Type B pancreatic cell (in vitro differentiated cells): ENCODE results near the gene MLKL. TPM values are rescaled to one million over a fixed set of nuclear protein-coding genes. Genes with fewer than 3 reads are reported as not detected.

Experiments
- DNase-seq: peaks from one replicate; pipeline ENCODE4 v3.0.0; 2021; ENCODE audit warnings: mixed read lengths; ENCODE audit not compliant: unreplicated experiment; ENCODE audit errors: extremely low spot score
- H3K27ac Mint-ChIP-seq: 2 replicates; pipeline ENCODE4 v1.8.0; 2021; ENCODE audit warnings: mild to moderate bottlenecking, mixed read lengths
- H3K27me3 Mint-ChIP-seq: 2 replicates; pipeline ENCODE4 v1.8.0; 2021; ENCODE audit warnings: mixed read lengths
- H3K36me3 Mint-ChIP-seq: 2 replicates; pipeline ENCODE4 v1.8.0; 2021; ENCODE audit warnings: mixed read lengths
- H3K4me1 Mint-ChIP-seq: one replicate; pipeline ENCODE4 v1.8.0; 2021; ENCODE audit warnings: mixed read lengths; ENCODE audit not compliant: unreplicated experiment
- H3K4me3 Mint-ChIP-seq: 2 replicates; pipeline ENCODE4 v1.8.0; 2021; ENCODE audit warnings: mild to moderate bottlenecking, mixed read lengths
- H3K9me3 Mint-ChIP-seq: 2 replicates; pipeline ENCODE4 v1.8.0; 2021; ENCODE audit warnings: mixed read lengths
- total RNA-seq: library from RNA; stranded (reverse); gene quantifications from 2 replicates; pipeline ENCODE4 v1.2.1, GENCODE V29; 2021; ENCODE audit warnings: low replicate concordance
- TF ChIP-seq, protein P1 (sequence below): fragments of 200-600 bp; sonication (generic); conservative IDR thresholded peaks from 2 replicates; pipeline ENCODE4 v1.5.0; 2021; ENCODE audit warnings: antibody characterized with exemption, mild to moderate bottlenecking

MLKL gene
- total RNA-seq, 1 donor from 2014 or later, result 0.58 TPM

GRCh38 chr16:74652249-74652648 lies 48.4 kb downstream of the MLKL start:
- H3K9me3 Mint-ChIP-seq, result no peaks in the 10 kb centered on the region
- no peaks in the 10 kb centered on the region for H3K27me3 Mint-ChIP-seq
- DNase-seq, result no peak
- TF ChIP-seq, protein P1, sequence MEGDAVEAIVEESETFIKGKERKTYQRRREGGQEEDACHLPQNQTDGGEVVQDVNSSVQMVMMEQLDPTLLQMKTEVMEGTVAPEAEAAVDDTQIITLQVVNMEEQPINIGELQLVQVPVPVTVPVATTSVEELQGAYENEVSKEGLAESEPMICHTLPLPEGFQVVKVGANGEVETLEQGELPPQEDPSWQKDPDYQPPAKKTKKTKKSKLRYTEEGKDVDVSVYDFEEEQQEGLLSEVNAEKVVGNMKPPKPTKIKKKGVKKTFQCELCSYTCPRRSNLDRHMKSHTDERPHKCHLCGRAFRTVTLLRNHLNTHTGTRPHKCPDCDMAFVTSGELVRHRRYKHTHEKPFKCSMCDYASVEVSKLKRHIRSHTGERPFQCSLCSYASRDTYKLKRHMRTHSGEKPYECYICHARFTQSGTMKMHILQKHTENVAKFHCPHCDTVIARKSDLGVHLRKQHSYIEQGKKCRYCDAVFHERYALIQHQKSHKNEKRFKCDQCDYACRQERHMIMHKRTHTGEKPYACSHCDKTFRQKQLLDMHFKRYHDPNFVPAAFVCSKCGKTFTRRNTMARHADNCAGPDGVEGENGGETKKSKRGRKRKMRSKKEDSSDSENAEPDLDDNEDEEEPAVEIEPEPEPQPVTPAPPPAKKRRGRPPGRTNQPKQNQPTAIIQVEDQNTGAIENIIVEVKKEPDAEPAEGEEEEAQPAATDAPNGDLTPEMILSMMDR, result no peak
- H3K36me3 Mint-ChIP-seq, result peaks cover 9% of the 10 kb centered on the region
- H3K4me1 Mint-ChIP-seq, result no peaks in the 10 kb centered on the region
- H3K27ac Mint-ChIP-seq, result no peak overlapping the region
- no peak overlapping the region for H3K4me3 Mint-ChIP-seq

DNA sequence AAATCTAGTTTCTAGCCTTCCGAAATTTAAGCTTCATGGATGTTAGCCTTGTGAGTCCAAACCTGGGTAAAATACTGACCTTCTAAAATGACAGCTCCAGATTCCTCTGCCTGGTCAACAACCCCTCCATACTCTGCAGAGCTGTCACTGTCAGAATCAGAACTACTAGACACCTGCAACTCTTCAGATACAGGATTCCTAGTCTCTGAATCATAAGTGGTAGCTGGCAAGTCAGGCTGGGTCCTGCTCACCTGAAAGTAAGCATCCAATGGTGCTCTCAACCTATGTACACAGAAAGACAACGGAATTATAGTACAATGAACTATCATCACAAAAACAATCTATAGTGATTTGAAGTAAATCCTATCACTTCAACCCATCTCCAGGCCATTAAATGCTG lies 48.8 kb downstream of the MLKL start:
- TF ChIP-seq, protein P1, result no peak
- peaks cover 6% of the 10 kb centered on the region for H3K36me3 Mint-ChIP-seq
- no peaks in the 10 kb centered on the region for H3K9me3 Mint-ChIP-seq
- no peak overlapping the region for H3K4me3 Mint-ChIP-seq
- peak overlapping the region; percentile 39 for H3K27ac Mint-ChIP-seq
- H3K4me1 Mint-ChIP-seq, result no peaks in the 10 kb centered on the region
- no peak for DNase-seq
- H3K27me3 Mint-ChIP-seq, result no peaks in the 10 kb centered on the region

DNA sequence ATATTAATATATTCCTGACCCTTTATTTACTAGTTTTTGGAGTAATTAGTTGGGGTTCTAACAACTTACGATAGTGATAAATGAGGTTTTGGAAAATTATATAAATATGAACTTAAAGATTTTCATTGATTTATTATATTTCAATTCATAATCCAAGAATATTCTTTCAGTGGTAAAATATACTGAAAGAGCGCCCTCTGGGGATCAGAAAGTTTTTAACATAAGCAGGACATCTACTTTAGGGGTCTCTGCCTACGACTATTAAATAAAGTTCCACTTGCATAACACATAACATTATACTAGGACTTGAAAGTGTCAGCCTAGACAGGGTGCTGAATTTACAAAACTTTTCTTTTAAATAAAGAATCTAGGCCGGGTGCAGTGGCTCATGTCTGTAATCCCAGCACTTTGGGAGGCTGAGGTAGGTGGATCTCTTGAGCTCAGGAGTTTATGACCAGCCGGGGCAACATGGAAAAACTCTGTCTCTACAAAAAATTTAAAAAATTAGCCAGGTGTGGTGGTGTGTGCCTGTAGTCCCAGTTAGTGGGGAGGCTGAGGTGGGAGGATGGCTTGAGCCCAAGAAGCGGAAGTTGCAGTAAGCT lies 49.6 kb downstream of the MLKL start:
- H3K4me3 Mint-ChIP-seq, result no peak overlapping the region
- H3K9me3 Mint-ChIP-seq, result no peaks in the 10 kb centered on the region
- H3K36me3 Mint-ChIP-seq, result peaks cover 4% of the 10 kb centered on the region
- peak overlapping the region; percentile 39 for H3K27ac Mint-ChIP-seq
- H3K4me1 Mint-ChIP-seq, result no peaks in the 10 kb centered on the region
- TF ChIP-seq, protein P1, result peak; percentile 77
- DNase-seq, result no peak
- no peaks in the 10 kb centered on the region for H3K27me3 Mint-ChIP-seq

GRCh38 chr16:74649839-74650504 lies 50.7 kb downstream of the MLKL start:
- H3K27me3 Mint-ChIP-seq, result no peaks in the 10 kb centered on the region
- TF ChIP-seq, protein P1, result no peak
- no peaks in the 10 kb centered on the region for H3K4me1 Mint-ChIP-seq
- no peak for DNase-seq
- H3K4me3 Mint-ChIP-seq, result no peak overlapping the region
- no peaks in the 10 kb centered on the region for H3K36me3 Mint-ChIP-seq
- H3K9me3 Mint-ChIP-seq, result no peaks in the 10 kb centered on the region
- no peak overlapping the region for H3K27ac Mint-ChIP-seq

GRCh38 chr16:74641969-74642368 lies 58.7 kb downstream of the MLKL start:
- H3K27me3 Mint-ChIP-seq, result no peaks in the 10 kb centered on the region
- no peaks in the 10 kb centered on the region for H3K4me1 Mint-ChIP-seq
- H3K27ac Mint-ChIP-seq, result no peak overlapping the region
- H3K9me3 Mint-ChIP-seq, result no peaks in the 10 kb centered on the region
- TF ChIP-seq, protein P1, result no peak
- DNase-seq, result no peak
- peaks cover 4% of the 10 kb centered on the region for H3K36me3 Mint-ChIP-seq
- no peak overlapping the region for H3K4me3 Mint-ChIP-seq
